Measurements from ENCODE around the gene IRX5. TPM values are rescaled to one million over a fixed set of nuclear protein-coding genes. Genes with fewer than 3 reads are reported as not detected.

IRX5 gene
- total RNA-seq, 1 donor from 2014 or later, result 0.47 TPM

DNA sequence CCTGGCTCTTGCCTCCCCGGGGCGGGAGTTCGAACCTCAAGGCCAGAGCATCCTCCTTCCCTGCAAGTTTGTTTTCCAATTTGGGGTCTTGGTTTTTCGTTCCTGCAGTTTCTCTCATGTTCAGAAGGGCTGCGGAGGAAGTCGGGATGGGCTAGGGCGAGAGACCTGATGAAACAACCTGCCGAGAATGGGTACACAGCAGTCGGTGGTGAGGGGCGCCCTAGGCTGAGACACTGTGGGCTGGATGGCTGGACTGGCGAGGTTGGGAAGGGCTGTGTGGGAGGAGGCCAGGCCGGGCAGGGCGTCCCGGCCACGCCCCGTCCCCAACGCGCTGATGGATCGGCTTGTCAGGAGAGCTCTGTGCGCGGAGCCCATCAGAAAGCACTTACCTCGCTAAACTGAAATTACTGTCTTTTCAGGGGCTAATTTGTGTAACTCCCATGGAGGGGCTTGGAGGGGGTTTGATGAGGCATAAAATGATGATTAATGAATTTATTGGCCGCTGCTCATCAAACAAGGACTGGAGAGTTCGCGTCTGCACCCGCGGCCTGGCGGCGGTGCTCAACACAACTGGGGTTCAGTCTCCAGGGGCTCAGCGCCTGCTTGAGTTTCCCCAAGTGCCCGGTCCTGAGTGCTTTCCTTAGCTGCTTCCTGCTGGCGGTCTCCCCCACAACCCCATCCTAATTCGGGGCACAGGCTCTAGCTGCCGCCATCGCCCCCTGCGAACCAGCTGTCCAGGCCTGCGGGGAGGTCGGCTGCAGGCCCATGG is 9.0 kb downstream of the IRX5 start:
- ATAC-seq (no peak), DNase-seq (peak; percentile 43)
- intact Hi-C loops (cut with micrococcal nuclease), result no loop called here

DNA sequence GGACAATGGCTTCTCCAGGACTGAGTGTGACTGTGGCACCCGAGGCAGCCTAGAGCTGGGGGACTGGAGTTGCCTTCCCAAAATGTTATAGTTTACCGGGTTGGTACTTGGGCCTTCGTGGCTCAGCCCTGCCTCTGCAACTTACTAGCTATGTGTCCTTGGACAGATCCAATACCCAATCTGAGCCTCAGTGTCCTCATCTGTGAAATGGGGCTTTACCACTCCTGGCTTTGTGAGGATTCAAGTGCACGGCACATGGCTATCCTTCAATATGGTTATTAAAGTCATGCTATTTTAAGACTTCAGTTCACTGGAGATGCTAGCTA is 9.6 kb downstream of the IRX5 start:
- no peak for DNase-seq
- intact Hi-C loops (cut with micrococcal nuclease), result no loop called here
- ATAC-seq, result no peak

GRCh38 chr16:54942353-54942943 is 11.8 kb downstream of the IRX5 start:
- no peak for DNase-seq
- ATAC-seq, result no peak
- intact Hi-C loops (cut with micrococcal nuclease), result no loop called here

GRCh38 chr16:54944002-54944401 is 13.3 kb downstream of the IRX5 start:
- intact Hi-C loops (cut with micrococcal nuclease), result no loop called here
- DNase-seq (no peak), ATAC-seq (no peak)

DNA sequence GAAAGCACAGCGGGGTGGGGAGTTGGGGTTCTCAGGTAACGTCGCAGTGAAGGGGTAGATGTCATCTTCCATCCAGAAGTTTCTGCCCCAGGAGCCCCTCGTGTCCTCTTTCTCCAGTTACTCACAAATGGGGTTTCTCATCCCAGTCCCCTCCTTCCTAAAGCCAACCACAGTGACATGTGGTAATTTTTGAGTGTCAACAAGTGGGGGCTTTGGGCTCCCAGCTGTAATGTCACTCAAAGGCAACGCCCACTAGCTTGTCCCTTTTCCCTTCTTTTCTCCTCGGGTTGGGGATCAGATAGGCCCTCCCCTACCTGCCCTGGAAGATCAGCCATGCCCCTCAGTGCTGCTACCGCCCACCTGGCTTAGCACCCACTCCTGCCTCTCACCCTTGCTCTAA is 14.4 kb downstream of the IRX5 start:
- intact Hi-C loops (cut with micrococcal nuclease), result no loop called here
- ATAC-seq (no peak), DNase-seq (no peak)

DNA sequence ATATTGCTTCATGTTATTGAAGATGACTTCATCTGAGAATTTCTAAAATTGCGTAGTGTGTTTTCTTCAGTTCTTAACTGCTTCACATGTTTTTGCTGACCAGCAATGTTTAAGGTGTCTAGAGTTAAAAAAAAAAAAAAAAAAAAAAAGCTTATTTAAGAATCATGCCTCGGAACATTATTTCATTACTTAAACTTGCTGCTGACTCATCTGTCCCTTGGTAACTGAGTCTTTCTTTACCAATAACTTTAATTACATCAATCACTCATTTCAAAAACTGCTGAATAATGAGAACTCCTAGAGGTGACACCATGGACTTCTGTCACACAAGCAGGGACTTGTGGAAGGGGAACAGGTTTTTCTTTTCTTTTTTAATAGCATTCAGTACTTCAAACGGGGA is 16.2 kb downstream of the IRX5 start:
- no peak for ATAC-seq
- intact Hi-C loops (cut with micrococcal nuclease), result no loop called here
- no peak for DNase-seq

GRCh38 chr16:54947616-54948015 is 17.0 kb downstream of the IRX5 start:
- intact Hi-C loops (cut with micrococcal nuclease), result no loop called here
- DNase-seq (no peak), ATAC-seq (no peak)

- DNase-seq (no peak), ATAC-seq (no peak)
- intact Hi-C loops (cut with micrococcal nuclease), result no loop called here
These were observed 21.5 kb downstream of the IRX5 start for GRCh38 chr16:54952195-54952594.

DNA sequence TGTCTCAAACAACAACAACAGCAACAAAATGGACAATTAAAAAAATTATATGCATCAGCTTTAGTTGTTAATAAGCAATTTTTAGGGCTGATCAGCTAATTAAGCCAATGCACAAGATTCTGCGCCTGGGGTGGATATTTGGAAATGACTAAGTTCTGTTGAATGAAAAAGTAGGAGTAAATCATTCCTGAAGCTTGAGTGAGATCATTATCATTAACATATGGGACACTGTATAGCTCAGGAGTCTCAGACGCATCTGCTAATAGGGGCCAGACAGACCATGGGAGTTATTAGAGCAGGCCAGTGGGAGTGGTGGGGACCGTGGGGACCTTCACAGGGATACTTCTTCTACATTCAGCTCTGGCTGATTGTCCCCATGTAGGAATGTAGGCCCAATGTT is 22.8 kb downstream of the IRX5 start:
- no peak for ATAC-seq
- no peak for DNase-seq
- intact Hi-C loops (cut with micrococcal nuclease), result no loop called here

DNA sequence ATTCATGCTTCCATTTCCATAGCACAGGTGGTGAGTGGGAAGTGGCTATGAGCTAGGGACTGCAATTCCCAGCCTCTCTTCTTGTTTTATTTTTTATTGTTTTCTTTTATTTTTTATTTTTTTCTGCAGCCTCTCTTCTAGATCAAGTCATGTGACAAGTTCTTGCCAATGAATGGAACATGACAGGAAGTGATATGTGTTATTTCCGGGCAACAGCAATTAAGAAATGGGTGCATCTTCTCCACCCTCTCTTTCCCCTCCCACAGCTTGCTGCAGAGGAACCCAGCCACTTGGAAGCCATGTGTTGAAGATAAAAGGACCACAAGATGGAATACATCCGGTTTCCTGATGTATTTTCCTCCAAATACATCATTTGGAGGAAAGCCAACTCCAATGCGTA is 23.6 kb downstream of the IRX5 start:
- no peak for ATAC-seq
- DNase-seq, result no peak
- intact Hi-C loops (cut with micrococcal nuclease), result no loop called here

GRCh38 chr16:54955757-54956156 is 25.1 kb downstream of the IRX5 start:
- ATAC-seq, result no peak
- intact Hi-C loops (cut with micrococcal nuclease), result no loop called here
- no peak for DNase-seq

GRCh38 chr16:54957403-54958166 is 26.9 kb downstream of the IRX5 start:
- intact Hi-C loops (cut with micrococcal nuclease), result no loop called here
- ATAC-seq, result no peak
- DNase-seq, result no peak

- ATAC-seq (no peak), DNase-seq (no peak)
- intact Hi-C loops (cut with micrococcal nuclease), result no loop called here
These were observed 31.4 kb downstream of the IRX5 start for GRCh38 chr16:54962045-54962444.

GRCh38 chr16:54964239-54964638 is 33.6 kb downstream of the IRX5 start:
- DNase-seq (no peak), ATAC-seq (no peak)
- intact Hi-C loops (cut with micrococcal nuclease), result no loop called here

DNA sequence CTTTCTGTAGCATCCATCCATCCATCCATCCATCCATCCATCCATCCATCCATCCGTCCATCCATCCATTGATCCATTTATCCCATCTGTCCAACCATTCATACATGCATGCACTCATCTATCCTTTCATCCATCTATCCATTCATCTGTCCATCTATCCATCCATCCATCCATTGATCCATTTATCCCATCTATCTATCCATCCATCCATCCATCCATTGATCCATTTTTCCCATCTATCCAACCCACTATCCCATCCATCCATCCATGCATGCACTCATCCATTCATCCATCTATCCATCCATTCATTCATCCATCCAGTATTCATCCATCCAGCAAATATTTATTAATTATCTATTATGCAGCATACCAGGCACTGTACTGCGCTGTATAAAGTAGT is 34.8 kb downstream of the IRX5 start:
- intact Hi-C loops (cut with micrococcal nuclease), result no loop called here
- ATAC-seq (no peak), DNase-seq (no peak)

DNA sequence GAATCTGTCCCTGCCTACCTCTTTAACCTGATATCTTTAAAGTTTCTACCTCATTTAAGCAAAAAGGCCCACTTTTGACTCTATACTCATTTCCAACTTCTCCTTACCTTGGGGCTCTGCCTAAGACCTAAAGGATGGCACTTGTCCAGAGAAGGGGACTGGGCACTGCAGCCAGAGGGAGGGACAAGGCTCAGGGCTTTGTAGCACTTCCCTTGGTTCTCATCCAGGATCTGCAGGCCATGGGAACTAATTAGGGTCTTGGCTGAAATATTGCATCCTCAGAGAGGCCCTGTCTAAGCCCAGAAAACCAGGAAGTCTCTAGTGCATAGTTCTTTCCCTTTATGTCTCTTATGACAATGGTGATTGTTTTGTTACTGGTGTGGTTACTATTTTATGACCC is 37.3 kb downstream of the IRX5 start:
- DNase-seq (no peak), ATAC-seq (no peak)
- intact Hi-C loops (cut with micrococcal nuclease), result no loop called here

DNA sequence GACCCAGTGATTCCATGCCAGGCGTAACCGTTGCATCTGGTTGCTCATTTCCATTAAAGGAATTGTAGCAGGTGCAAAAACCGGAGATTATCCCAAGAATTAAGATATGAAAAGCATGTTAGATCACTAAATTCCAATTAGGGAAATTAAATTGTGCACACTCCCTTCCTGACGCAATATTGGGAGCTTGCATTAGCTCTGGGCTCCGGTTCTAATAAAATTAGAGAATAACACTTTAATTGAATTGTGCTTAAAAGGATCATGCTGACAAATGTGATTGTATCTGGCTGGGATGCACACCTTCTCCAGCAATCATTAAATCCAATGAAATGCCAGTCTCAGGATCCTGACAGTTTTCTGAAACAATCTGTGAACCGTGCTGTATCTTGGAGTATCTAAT is 38.1 kb downstream of the IRX5 start:
- ATAC-seq (no peak), DNase-seq (no peak)
- intact Hi-C loops (cut with micrococcal nuclease), result no loop called here

GRCh38 chr16:54970016-54970415 is 39.4 kb downstream of the IRX5 start:
- DNase-seq (no peak), ATAC-seq (no peak)
- intact Hi-C loops (cut with micrococcal nuclease), result no loop called here

- DNase-seq (no peak), ATAC-seq (no peak)
- intact Hi-C loops (cut with micrococcal nuclease), result no loop called here
These were observed 43.7 kb downstream of the IRX5 start for GRCh38 chr16:54974367-54974766.

DNA sequence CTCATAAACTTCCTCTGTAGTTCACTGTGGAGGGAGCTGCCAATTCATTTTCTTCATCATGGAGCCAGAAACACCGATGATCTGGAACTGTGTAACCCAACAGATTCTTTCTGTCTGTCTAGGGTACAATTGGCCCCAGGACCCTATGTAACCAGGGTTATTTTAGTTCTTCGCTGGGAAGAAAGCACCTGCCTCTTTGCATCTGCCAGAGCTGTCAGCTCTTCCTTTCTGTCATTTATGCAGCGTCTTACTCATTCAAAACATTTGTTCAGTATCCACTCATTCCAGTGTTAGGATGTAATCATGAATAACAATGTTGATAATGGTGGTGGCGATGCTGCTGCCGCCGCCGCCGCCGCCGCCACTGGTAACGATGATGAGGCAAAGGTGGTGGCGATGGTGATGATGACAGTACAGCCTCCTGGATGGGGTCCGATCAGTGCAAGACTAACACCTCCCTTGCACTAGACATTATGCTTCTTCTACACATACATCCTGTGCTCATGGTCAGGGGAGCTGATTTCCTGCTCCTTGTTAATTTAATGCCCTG is 46.1 kb downstream of the IRX5 start:
- ATAC-seq (no peak), DNase-seq (no peak)
- intact Hi-C loops (cut with micrococcal nuclease), result no loop called here

All from left ventricle myocardium superior (tissue), 1 donor.